ENCODE data around the gene TRIP4.

DNA sequence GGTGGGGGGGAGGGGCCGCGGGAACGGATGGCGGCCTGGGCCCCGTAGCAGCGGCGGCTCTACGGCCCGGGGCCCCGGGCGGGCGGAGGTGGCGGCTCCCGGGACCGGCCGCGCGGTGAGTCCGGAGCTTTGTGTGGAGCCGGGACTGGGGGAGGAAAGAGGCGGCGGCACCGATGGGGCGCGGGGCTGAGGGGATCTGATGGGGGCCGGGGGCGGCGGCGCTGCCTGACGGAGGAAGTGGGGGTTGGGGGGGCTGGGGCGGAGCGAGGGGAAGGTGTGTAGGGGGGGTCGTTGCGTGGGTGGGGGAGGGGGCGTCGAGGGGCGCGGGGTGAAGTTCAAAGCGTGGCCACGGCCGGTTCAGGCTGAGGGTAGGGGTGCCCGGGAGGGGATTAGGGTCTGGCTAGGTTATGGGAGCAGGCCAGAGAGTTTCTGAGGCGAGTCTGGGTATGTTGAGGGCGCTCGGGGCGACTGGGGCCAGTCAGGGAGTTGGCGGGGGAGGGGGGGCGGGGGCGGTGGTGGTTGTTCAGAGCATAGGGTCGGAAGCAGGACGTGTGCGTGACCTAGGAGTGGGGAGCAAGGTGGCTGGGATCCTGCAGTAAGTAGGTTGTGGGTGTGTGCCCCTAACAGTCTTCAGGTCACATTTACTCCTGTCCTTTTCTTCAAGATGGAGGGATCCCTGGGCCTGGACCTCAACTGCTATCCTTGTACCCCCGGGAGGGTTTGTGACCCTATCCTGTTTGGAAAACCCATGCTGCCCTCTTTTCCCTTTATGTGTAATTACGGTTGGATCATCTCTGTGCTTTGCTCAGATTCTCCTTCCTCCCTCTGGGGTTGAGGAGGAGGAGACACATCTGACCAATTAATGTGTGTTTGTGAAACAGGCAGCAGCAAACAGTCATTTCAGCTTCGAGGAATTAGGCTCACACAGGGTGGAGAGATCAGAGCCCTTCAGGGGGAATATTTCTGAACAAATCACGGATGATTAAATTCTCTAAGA is 73.4 kb downstream of the TRIP4 start:
- TF ChIP-seq, protein P1, sequence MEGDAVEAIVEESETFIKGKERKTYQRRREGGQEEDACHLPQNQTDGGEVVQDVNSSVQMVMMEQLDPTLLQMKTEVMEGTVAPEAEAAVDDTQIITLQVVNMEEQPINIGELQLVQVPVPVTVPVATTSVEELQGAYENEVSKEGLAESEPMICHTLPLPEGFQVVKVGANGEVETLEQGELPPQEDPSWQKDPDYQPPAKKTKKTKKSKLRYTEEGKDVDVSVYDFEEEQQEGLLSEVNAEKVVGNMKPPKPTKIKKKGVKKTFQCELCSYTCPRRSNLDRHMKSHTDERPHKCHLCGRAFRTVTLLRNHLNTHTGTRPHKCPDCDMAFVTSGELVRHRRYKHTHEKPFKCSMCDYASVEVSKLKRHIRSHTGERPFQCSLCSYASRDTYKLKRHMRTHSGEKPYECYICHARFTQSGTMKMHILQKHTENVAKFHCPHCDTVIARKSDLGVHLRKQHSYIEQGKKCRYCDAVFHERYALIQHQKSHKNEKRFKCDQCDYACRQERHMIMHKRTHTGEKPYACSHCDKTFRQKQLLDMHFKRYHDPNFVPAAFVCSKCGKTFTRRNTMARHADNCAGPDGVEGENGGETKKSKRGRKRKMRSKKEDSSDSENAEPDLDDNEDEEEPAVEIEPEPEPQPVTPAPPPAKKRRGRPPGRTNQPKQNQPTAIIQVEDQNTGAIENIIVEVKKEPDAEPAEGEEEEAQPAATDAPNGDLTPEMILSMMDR (IDR thresholded peaks at IDR 0.05) = no peak
- TF ChIP-seq ZFX (IDR thresholded peaks at IDR 0.05; ENCODE audit: borderline replicate concordance) = no peak
